Measurements from ENCODE around the gene ZNF236. TPM values are rescaled to one million over a fixed set of nuclear protein-coding genes. Genes with fewer than 3 reads are reported as not detected.

ZNF236 gene
- total RNA-seq, 1 donor from 2014 or later = 9.7 TPM

GRCh38 chr18:76834379-76834778, 12.0 kb downstream of the ZNF236 start:
- H3K4me1 ChIP-seq = peaks cover 0 to 10% of the 10 kb centered on the region in 2 donors
- intact Hi-C loops (cut with DNase I) = no loop called here
- no peaks in the 10 kb centered on the region for H3K36me3 ChIP-seq
- no peak for DNase-seq (ENCODE audit: low spot score in 2 of 2)
- no peak overlapping the region for H3K4me3 ChIP-seq
- no peak overlapping the region for H3K27ac ChIP-seq
- no peaks in the 10 kb centered on the region for H3K27me3 ChIP-seq
- no peak for TF ChIP-seq CTCF (IDR thresholded peaks at IDR 0.05)
- H3K9me3 ChIP-seq = no peaks in the 10 kb centered on the region

DNA sequence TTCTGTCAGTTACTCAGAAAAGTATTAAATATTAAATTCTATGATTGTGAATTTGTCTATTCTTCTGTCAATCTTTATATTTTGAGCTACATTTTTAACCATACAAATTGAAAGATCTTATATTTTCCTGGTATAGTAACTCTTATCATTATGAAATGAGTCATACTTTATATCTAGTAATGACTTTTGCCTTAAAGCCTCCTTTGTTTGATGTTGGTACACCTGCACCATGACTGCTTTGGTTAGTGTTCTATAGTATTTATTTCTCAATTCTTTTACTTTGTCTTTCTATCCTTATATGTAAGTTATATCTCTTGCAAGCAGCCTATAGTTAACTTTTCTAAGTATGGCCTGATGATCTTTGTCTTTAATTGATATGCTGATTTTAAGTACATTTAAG, 13.0 kb downstream of the ZNF236 start:
- Histone ChIP-seq H3K9me3 (no peaks in the 10 kb centered on the region), H3K4me3 (no peak overlapping the region), H3K4me1 (peaks cover 0 to 10% of the 10 kb centered on the region in 2 donors), H3K27me3 (no peaks in the 10 kb centered on the region), H3K27ac (no peak overlapping the region), H3K36me3 (no peaks in the 10 kb centered on the region)
- DNase-seq (ENCODE audit: low spot score in 2 of 2) = no peak
- no peak for TF ChIP-seq CTCF (IDR thresholded peaks at IDR 0.05)
- intact Hi-C loops (cut with DNase I) = no loop called here

GRCh38 chr18:76837071-76837470, 14.7 kb downstream of the ZNF236 start:
- H3K27ac ChIP-seq = peak overlapping the region in 1 of 2 donors; percentile 41
- no peak overlapping the region for H3K4me3 ChIP-seq
- peaks cover 0 to 10% of the 10 kb centered on the region in 2 donors for H3K4me1 ChIP-seq
- intact Hi-C loops (cut with DNase I) = no loop called here
- no peaks in the 10 kb centered on the region for H3K27me3 ChIP-seq
- no peaks in the 10 kb centered on the region for H3K36me3 ChIP-seq
- TF ChIP-seq CTCF (IDR thresholded peaks at IDR 0.05) = no peak
- no peaks in the 10 kb centered on the region for H3K9me3 ChIP-seq
- no peak for DNase-seq (ENCODE audit: low spot score in 2 of 2)

- Histone ChIP-seq H3K4me3 (no peak overlapping the region), H3K27ac (peak overlapping the region in 1 of 2 donors; percentile 9), H3K27me3 (no peaks in the 10 kb centered on the region), H3K4me1 (peaks cover 0 to 10% of the 10 kb centered on the region in 2 donors), H3K36me3 (no peaks in the 10 kb centered on the region), H3K9me3 (no peaks in the 10 kb centered on the region)
- no peak for TF ChIP-seq CTCF (IDR thresholded peaks at IDR 0.05)
- no peak for DNase-seq (ENCODE audit: low spot score in 2 of 2)
- intact Hi-C loops (cut with DNase I) = no loop called here
Observed at GRCh38 chr18:76838182-76838581, 15.8 kb downstream of the ZNF236 start.

- no peak for TF ChIP-seq CTCF (IDR thresholded peaks at IDR 0.05)
- no peaks in the 10 kb centered on the region for H3K27me3 ChIP-seq
- peaks cover 0 to 10% of the 10 kb centered on the region in 2 donors for H3K4me1 ChIP-seq
- H3K9me3 ChIP-seq = no peaks in the 10 kb centered on the region
- no peak overlapping the region for H3K4me3 ChIP-seq
- no peak for DNase-seq (ENCODE audit: low spot score in 2 of 2)
- no peaks in the 10 kb centered on the region for H3K36me3 ChIP-seq
- intact Hi-C loops (cut with DNase I) = no loop called here
- no peak overlapping the region for H3K27ac ChIP-seq
Observed at GRCh38 chr18:76839086-76839794, 16.9 kb downstream of the ZNF236 start.

Measured in ascending aorta (tissue), 2 donors.